ENCODE data around the gene ADAM19.

Gene ADAM19

GRCh38 chr5:157575381-157576020, at the start of gene ADAM19:
ADAM19 (minus strand) TSS chr5:157575775; CDS start chr5:157575696, 79 bp downstream.
- DNase-seq (ENCODE audit: low read depth), result no peak

- DNase-seq (ENCODE audit: low read depth), result no peak
These were observed 48.6 kb upstream of the ADAM19 start for GRCh38 chr5:157624144-157624543.

GRCh38 chr5:157620776-157621175, 45.2 kb upstream of the ADAM19 start:
- no peak for DNase-seq (ENCODE audit: low read depth)

GRCh38 chr5:157618191-157618765, 42.7 kb upstream of the ADAM19 start:
- no peak for DNase-seq (ENCODE audit: low read depth)

- no peak for DNase-seq (ENCODE audit: low read depth)
These were observed 41.2 kb upstream of the ADAM19 start for GRCh38 chr5:157616785-157617184.

GRCh38 chr5:157613385-157614245, 38.0 kb upstream of the ADAM19 start:
- no peak for DNase-seq (ENCODE audit: low read depth)

GRCh38 chr5:157612581-157612980, 37.0 kb upstream of the ADAM19 start:
- no peak for DNase-seq (ENCODE audit: low read depth)

- DNase-seq (ENCODE audit: low read depth), result no peak
These were observed 36.2 kb upstream of the ADAM19 start for GRCh38 chr5:157611571-157612476.

- DNase-seq (ENCODE audit: low read depth), result no peak
These were observed 35.4 kb upstream of the ADAM19 start for GRCh38 chr5:157610990-157611389.

GRCh38 chr5:157608972-157609565, 33.5 kb upstream of the ADAM19 start:
- no peak for DNase-seq (ENCODE audit: low read depth)

- peak; percentile 34 for DNase-seq (ENCODE audit: low read depth)
These were observed 32.0 kb upstream of the ADAM19 start for GRCh38 chr5:157607371-157608161.

GRCh38 chr5:157606046-157606445, 30.5 kb upstream of the ADAM19 start:
- DNase-seq (ENCODE audit: low read depth), result no peak

- peak; percentile 32 for DNase-seq (ENCODE audit: low read depth)
These were observed 28.0 kb upstream of the ADAM19 start for GRCh38 chr5:157603333-157604190.

- no peak for DNase-seq (ENCODE audit: low read depth)
These were observed 26.9 kb upstream of the ADAM19 start for GRCh38 chr5:157602505-157602904.

- no peak for DNase-seq (ENCODE audit: low read depth)
These were observed 24.7 kb upstream of the ADAM19 start for GRCh38 chr5:157600252-157600651.

GRCh38 chr5:157599565-157599964, 24.0 kb upstream of the ADAM19 start:
- DNase-seq (ENCODE audit: low read depth), result no peak

- no peak for DNase-seq (ENCODE audit: low read depth)
These were observed 22.9 kb upstream of the ADAM19 start for GRCh38 chr5:157598350-157598936.

GRCh38 chr5:157597277-157597676, 21.7 kb upstream of the ADAM19 start:
- no peak for DNase-seq (ENCODE audit: low read depth)

GRCh38 chr5:157596487-157596886, 20.9 kb upstream of the ADAM19 start:
- DNase-seq (ENCODE audit: low read depth), result no peak

Measured in stimulated activated CD8-positive, alpha-beta memory T cell treated with anti-CD3 and anti-CD28 coated beads, Interleukin-15, amount 100 ng/mL, for 1 hour (primary cell).